ENCODE measurements around the gene RAB6B.

- TF ChIP-seq SUZ12 (IDR thresholded peaks at IDR 0.05; ENCODE audit: extremely low read depth, insufficient read depth, insufficient read length) = no peak
- TF ChIP-seq ZNF274 (IDR thresholded peaks at IDR 0.05; ENCODE audit: low read depth, low read length) = no peak
- no peak for TF ChIP-seq YY1 (IDR thresholded peaks at IDR 0.05; ENCODE audit: insufficient read depth, insufficient read length)
These were observed 31.1 kb downstream of the RAB6B start for GRCh38 chr3:133864616-133865015.
